Suppressor macrophage (primary cell): ENCODE results near the gene HNRNPUL2.
"Not testable (repeated sequence)": the region's sequence is repeated elsewhere in the genome, so short reads cannot be mapped to it uniquely, and the experiment has no call there.

ENCODE experiments used
- DNase-seq, 4 experiments: peaks; one replicate each; pipeline ENCODE4 v3.0.0-alpha.2; 2020 to 2022

The HNRNPUL2 gene

DNA sequence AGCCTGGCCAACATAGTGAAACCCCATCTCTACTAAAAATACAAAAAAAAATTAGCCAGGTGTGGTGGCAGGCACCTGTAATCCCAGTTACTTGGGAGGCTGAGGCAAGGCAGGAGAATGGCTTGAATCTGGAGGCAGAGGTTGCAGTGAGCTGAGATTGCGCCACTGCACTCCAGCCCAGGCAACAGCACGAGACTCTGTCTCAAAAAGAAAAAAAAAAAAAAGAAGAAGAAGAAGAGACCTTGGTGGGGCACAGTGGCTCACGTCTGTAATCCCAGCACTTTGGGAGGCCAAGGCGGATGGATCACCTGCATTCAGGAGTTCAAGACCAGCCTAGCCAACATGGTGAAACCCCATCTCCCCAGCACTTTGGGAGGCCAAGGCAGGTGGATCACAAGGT, 23.3 kb downstream of the HNRNPUL2 start:
- peak; percentile 18 to 59 (median 54) for DNase-seq

DNA sequence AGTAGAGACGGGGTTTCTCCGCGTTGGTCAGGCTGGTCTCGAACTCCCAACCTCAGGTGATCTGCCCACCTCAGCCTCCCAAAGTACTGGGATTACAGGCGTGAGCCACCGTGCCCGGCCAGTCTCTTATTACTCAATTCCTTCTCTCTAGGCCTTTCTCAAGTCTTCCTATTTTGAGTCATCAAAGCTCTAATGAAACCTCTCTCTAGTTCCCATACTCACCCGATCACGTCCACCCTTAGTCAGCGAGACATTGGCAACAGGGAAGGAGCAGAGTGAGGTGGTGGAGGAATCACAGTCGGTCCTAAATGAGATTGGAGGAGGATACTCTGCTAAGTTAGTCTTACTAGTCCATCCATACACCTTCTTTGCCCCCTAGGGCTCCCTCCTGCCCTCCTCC, 25.0 kb downstream of the HNRNPUL2 start:
- peak; percentile 75 to 90 (median 86) for DNase-seq

DNA sequence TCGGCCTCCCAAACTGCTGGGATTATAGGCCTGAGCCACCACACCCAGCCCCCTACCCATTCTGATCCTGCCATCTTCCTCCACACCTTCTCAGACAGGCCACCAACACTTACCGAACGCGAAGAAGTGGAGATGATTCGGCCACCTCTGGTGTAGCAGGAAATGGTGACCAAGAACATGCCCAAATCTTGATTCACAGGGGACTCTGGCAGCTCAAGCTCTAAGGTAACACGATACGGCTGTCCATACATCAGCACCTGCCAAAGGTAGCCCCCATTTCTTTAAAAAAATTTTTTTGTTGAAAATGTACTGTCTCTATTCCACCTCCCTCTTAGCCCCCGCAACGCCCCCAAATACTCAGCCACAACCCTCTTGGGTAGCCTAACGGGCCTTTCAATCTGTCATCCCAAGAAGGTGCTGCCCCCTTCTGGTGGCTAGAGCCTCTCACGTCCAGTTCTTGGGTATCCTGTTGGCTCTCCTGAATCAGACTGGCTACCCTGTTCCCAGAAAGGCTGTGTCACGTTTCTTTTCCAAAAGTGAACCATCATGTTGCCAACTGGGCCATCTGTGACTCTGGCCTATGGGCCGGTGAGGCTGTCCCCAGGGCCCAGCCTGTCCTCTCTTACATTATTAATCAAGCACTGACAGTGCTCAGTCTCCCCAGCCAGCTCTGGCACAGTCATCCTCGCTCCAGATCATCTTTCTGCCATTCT, 32.6 kb downstream of the HNRNPUL2 start:
- peak; percentile 83 to 92 (median 86) for DNase-seq

DNA sequence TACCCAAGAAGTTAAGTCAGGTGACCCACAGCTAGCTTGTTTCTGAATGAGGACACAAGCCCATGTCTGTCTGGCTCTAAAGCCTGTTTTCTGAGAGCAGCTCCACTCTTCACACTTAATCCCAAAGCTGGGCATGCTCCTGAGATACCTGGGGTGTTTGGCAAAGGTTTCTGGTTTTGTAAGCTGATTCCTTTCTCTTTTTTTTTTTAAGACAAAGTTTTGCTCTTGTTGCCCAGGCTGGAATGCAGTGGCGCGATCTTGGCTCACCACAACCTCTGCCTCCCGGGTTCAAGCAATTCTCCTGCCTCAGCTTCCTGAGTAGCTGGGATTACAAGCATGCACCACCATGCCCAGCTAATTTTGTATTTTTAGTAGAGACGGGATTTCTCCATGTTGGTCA, 33.6 kb downstream of the HNRNPUL2 start:
- DNase-seq = not testable (repeated sequence)

DNA sequence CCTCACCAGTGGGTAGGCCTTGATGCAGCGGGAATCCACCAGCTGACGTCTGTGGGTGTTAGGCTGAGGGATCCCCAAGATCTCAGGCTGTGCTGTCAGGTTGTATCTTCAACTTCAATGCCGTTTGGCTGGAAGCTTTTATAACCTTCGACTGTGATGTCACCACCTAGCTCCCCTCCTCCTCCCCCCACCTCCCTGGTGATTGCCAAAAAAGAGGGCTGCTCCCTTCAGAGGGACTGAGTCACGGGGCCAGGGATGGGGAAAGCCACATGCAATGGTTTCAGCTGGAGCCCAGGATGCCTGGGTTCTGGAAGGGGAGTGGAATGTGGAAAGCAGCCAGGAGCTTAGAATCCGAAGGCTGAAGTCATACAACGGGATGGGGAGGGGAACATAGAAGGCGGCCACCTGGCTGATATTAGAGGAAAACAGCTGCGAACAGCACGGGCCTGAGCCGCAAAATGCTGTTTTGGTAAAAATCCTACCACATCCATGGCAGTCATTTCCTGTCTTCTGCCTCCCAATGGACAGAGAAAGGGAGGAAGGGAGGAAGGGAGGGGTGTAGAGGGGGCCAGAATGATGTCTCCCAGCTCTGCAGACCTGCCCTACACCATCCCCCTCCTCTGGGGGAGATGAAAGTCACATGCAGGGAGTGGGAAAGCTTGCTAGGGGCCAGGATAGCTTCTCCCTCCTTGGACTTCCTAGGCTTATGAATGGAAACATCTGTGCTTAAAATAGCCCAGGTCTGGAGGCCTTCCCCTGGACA, 37.7 kb downstream of the HNRNPUL2 start, which contains the start of gene LRRN4CL:
TSS of gene LRRN4CL (minus strand) at position 110 of the 763 bp plus-strand sequence. CDS start 1,022 bp downstream, outside the sequence.
- DNase-seq = no peak

GRCh38 chr11:62688491-62688890, 38.8 kb downstream of the HNRNPUL2 start:
- DNase-seq = no peak

DNA sequence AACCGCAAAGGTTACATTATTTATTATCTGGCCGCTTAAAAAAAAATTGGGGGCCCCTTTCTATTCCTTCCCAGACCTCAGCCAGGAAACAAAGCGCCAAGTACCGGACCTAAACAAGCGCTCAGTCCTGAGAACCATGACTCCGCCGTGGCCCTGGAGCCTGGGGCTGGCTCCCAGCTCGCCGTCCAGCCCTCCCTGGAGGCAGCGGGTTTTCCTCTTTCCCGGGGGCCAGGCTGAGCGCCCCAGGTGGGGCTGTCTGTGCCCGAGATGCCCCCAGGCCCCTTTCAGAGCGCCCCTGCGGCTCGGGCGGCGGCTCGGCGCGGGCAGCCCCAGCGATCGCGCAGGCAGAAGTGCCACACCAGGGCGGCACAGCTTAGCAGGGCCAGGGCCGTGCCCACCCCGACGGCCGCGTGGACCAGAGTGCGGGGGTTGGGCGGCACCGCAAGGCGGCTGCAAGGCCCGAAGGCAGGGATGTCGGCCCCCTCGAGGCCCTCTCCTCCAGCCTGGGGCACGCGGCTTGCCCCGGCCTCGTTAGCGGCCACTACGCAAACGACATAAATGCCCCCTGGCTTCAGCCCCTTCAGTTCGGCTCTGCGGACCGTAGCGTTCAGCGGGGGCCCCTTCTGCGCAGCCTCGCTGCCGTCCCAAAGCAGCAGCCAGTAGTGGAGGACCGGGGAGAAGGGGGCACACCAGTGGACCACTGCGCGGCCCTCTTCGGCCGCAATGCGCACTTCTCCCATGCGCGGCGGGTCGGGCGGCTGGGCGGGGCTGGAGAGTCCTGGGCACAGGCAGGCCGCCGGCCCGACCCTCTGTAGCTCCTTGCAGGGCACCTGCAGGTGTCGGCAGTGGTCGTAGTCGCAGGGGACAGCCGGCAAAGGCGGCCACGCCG, 39.5 kb downstream of the HNRNPUL2 start:
- DNase-seq = no peak

DNA sequence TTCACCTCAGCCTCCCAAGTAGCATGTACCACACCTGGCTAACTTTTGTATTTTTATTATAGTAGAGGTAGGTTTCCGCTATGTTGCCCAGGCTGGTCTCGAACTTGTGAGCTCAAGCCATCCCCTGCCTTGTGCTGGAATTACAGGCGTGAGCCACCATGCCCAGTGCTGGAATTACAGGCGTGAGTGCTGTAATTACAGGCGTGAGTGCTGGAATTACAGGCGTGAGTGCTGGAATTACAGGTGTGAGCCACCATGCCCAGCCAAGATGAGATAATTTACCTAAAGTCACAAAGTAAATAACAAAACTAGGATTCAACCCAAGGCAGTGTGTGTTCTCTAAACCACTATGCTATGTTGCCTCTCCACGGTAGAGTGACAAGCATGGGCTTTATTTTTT, 44.7 kb downstream of the HNRNPUL2 start:
- no peak for DNase-seq

GRCh38 chr11:62680825-62681240, 46.4 kb downstream of the HNRNPUL2 start:
- DNase-seq = peak; percentile 57 to 73 (median 68)

- peak; percentile 93 to 98 (median 96) for DNase-seq
Measured at GRCh38 chr11:62678770-62679696, 48.2 kb downstream of the HNRNPUL2 start, which contains the start of gene UBXN1. TSS of gene UBXN1 (minus strand) at chr11:62679073. CDS start at chr11:62678923, 150 bp downstream.

DNA sequence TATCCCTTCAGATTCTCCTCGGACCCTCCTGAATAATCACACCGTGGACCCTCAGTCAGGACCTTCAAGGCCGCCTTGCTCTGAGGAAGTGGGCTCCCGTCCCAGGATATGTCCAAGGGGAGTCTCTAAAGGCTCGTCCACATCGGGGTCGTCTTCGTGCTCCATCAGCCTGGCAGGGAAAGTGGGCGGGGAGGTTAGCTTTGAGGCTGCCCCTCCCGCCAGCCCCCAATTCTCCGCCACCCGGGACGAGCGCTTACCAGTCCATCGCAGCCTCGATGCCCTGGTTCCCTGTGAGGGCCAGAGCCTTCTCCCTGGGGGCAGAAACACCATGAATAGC, 48.9 kb downstream of the HNRNPUL2 start:
- no peak for DNase-seq

DNA sequence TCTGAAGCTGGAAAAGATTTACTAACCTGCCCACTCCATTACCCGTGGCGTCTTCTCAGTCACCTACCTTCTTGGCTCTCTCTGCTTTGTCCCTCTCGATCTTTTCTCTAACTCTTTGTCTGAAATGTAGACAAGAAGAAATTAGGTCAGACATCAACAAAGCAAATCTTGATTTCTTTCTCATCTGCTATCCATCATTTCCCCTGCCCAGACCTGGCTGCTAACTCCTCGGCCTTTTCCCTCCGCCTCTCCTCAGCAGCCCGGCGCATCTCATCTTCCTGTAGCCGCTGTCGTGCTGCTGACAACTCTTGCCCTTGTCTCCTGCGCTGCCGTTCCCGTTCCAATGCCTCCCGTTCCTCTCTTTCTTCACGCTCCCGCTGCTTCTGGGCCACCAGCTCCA, 49.5 kb downstream of the HNRNPUL2 start:
- DNase-seq = no peak

- no peak for DNase-seq
Measured at GRCh38 chr11:62677156-62677555, 50.1 kb downstream of the HNRNPUL2 start.

DNA sequence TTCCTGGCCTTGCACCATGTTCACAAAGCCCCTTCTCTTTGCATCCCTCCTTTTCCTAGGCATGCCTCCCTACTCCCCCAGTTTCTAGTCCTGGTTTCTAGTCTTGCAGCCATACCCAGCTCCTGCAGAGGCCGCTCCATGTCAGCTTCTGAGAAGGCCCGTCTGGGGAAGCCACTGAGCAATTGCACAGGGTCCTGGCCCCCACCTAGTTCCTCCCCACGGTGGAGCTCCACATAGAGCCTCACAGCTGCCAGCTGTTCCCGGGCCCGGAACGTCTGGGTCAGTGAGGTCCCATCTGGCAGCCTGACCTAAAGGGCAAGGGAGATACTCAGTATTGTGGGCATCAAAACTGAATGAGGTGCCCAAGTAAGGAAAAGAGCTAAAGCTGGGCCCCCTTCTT, 50.6 kb downstream of the HNRNPUL2 start:
- DNase-seq = no peak

- not testable (repeated sequence) for DNase-seq
Measured at GRCh38 chr11:62675415-62675814, 51.8 kb downstream of the HNRNPUL2 start.

- no peak for DNase-seq
Measured at GRCh38 chr11:62673196-62673525, 54.1 kb downstream of the HNRNPUL2 start.

GRCh38 chr11:62671608-62672389, 55.5 kb downstream of the HNRNPUL2 start, which contains the start of the genes LBHD1 and UQCC3:
TSS of gene LBHD1 (minus strand) at chr11:62672267. CDS start at chr11:62670031, 2,236 bp downstream.
TSS of gene UQCC3 (plus strand) at chr11:62671673. CDS start at chr11:62671746, 73 bp downstream.
- DNase-seq = peak; percentile 81 to 91 (median 86)

DNA sequence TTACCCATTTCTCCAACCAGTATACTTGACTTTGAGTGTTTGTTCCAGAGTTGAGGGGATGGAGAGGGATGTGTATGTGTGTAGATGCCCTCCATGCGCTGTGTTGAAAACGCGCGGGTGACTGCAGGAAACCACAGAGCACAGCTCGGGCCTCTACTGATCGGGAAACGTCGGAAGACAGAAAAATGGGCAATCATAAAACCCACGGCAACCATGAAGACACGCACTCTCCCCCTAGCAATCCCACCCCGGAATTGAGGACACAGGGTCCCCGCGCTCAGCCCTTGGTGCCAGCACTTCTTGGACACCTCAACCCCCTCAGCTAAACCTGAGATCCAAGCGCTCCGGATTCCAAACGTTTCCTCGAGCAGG, 56.0 kb downstream of the HNRNPUL2 start:
- peak in 1 of 4 experiments; percentile 44 for DNase-seq

DNA sequence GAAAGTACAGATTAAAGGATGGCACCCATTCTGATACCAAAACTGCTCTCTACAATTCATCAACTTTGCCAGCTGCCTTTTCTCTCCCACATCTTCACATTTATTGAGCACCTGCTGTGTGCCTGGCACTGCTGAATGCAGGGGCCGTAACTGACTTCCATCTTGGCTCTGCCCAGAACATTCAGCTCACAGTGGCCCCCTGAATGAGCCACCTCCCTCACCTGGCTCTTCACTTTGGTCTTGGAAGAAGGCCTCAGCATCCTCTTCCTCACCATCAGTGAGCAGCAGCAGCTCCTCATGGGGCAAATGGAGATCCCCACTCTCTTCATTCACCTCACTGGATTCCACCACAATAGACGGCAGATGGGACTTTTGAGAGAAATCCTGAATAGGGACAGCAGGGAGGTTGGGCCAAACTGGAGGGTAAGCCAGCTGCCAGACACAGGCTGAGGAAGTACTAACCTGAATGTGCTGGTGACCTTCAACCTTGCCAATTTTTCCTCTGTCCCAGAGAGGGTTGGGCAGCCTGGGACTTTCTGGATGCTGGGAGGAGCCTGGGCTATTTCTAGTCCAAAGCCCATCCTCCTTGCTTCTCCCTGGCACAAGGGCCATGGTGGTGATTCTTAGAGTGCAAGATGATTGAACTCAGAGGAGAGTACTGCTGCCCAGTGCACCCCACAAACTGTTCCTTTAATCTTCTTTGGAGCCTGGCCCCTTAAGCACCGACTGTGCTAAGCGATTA, 57.7 kb downstream of the HNRNPUL2 start:
- no peak for DNase-seq

DNA sequence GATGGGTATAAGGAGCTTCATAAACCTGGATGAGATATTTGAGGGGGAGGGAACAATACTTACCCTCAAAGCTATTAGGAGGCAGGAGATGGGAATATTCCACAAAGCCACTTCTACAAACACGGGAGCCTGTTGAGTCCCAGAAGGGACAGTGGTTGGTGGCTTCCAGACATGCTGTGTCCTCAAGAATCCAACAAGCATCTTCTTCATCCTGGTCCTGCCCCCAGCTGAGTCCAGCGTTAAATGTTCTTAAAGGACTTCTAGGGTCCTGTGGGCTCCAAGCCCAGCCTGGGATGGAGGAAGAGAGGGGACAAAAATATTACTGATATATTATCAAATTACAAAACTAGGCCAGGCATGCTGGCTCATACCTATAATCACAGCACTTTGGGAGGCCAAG, 59.8 kb downstream of the HNRNPUL2 start:
- no peak for DNase-seq
